ENCODE data around the gene VPS18.

VPS18 gene

DNA sequence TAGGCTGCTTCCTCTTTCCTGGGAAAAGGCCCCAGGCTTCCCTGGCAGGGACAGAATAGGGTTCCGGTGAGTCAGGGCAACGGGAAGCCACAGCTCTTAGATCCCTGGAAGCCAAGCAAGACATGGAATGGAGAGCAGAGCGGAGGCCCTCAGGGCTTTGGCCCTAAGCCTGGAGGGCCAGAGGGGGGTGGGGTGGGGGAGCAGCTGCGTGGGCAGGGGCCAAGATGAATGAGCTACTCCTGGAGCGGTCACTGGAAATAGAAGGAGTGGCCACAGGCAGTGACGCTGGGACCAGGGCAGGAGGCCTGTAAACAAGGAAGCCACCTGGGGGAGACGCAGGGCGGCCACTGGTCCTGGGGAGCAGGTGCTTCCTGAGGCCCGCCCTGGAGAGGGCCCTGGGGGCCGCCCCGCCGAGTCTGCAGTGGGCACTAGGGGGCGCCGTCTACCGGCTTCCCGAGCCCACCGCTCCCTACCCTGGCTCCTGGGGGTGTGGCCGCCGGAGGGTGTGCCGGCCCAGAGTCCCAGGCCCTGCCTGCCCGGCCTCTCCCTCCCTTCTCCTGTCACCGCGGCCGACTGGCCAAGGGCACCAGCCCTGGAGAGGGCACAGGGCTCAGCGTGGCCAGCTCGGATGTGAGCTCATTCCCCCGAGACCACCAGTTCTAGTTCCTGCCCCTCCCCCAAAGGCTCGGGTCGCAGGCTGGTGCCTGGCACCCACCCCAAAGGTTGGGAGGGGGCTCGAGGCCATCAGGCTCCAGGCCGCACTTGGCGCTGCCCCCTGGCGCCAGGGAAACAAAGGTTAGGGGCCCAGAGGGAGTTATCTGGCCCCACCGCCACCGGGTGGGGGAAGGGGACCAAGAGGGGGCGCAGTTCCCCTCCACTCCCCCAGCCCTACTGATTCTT lies 12.1 kb downstream of the VPS18 start:
- H3K27me3 Mint-ChIP-seq = no peaks in the 10 kb centered on the region
- peak overlapping the region; percentile 82 for H3K4me3 Mint-ChIP-seq
- H3K27ac Mint-ChIP-seq = no peak overlapping the region
- no peaks in the 10 kb centered on the region for H3K9me3 Mint-ChIP-seq
- H3K4me1 Mint-ChIP-seq = peaks cover 30% of the 10 kb centered on the region
- H3K36me3 Mint-ChIP-seq = peaks cover 6% of the 10 kb centered on the region

DNA sequence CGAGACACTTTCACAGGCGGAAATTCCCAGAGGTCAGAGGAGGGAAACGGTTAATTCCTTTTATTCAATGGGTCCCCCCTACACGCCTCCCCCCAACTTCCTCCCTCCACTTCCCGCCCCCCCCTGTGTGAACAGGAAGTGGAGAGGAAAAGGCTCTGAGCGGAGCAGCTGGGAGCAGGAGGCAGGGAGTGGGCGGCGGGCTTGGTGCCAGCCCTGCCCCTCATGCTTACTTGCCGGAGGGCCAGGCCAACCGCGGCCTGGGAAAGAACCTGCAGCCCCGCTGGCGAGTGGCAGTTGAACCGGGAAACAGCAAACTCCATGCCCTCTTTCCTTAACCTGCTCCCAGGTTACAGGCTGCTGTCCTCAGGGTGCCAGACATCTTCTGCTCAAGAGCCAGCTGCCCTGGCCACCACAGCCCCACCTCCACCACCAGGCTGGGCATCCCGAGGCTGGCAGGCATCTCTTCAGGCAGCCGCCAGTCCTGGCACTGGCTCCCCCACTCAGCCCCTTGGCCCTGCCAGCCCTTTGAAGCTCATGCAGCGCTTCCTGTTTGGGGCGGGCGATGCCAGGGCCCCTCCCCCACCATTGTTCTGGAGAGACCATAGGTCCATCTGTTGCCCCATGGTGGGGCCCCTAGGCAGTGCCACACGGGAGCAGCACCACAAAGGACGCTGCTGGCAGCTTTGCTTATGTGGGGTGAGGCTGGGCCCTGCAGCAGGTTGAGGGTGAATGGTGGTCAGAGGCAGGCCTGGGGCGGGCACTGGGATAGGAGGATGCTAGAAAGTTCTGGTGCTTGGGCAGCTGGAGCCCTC lies 12.9 kb downstream of the VPS18 start:
- no peaks in the 10 kb centered on the region for H3K27me3 Mint-ChIP-seq
- peak overlapping the region; percentile 74 for H3K27ac Mint-ChIP-seq
- peaks cover 6% of the 10 kb centered on the region for H3K36me3 Mint-ChIP-seq
- peaks cover 30% of the 10 kb centered on the region for H3K4me1 Mint-ChIP-seq
- H3K4me3 Mint-ChIP-seq = peak overlapping the region; percentile 82
- H3K9me3 Mint-ChIP-seq = no peaks in the 10 kb centered on the region

DNA sequence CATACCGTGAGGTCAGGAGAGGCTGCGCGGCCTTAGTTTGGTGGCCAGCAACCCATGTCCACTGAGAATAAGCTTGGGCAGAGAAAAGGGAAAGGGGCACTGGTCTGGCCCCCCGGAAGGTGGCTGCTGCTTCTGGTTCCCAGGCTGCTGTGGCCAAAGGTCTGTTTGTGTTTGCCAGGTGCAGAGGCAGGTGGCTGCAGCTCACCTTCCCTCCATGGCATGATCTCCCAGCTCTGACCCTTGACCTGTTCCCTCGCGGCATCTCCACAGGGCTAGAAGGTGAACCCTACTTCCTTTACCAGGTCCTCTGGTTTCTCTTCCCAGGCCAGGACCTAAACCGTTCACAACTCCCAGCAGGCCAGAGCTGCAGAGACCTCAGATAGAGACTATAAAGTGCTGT lies 13.8 kb downstream of the VPS18 start:
- Mint-ChIP-seq H3K4me1 (peaks cover 25% of the 10 kb centered on the region), H3K4me3 (peak overlapping the region; percentile 30), H3K27me3 (no peaks in the 10 kb centered on the region), H3K27ac (no peak overlapping the region), H3K36me3 (peaks cover 2% of the 10 kb centered on the region), H3K9me3 (no peaks in the 10 kb centered on the region)

DNA sequence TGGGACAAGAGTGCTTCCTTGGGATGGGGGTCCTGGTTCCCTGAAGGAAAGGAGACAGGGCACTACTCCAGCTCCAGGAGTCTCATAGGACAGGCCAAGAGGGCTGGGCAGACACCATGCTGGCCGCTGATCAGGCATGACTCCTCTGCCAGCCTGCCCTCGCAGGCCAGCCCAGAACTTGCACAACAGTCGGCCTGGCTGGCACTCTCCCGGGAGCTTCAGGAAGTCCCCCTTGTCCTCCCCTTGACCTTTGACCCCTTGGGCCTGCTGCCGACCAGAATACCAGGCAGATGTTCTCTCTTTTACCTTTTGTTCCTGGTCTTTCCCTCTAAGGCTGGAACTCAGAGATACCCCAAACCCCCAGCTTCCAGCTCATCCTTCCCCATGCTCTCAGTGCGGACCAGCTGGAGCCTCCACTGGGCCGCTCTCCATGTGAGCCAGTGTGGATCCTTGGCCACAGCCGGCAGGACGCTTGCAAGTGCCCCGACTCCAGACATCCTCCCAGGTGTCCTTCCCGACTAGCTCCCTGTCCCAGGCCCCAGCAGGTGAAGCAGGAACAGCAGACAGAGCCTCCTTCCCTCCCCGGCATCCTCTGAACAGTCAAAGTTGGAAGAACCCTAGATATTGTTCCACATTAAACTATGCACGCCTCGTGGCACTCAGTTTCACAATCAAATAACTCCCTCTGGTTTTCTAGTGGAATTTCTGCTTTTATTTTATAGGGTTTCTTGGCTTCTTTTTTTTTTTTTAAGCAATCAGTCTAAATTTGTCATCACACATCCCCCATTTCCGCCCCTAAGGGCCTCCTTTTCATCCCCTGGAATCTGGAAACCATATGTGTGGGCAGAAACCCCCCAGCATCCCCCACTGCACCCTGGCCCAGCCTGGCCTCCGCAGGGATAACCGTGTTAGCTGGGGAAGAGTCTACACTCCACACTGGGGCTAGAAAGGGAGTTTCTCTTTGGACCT lies 15.7 kb downstream of the VPS18 start:
- no peak overlapping the region for H3K4me3 Mint-ChIP-seq
- H3K27me3 Mint-ChIP-seq = no peaks in the 10 kb centered on the region
- no peaks in the 10 kb centered on the region for H3K36me3 Mint-ChIP-seq
- peak overlapping the region; percentile 72 for H3K27ac Mint-ChIP-seq
- peaks cover 12% of the 10 kb centered on the region for H3K4me1 Mint-ChIP-seq
- no peaks in the 10 kb centered on the region for H3K9me3 Mint-ChIP-seq

DNA sequence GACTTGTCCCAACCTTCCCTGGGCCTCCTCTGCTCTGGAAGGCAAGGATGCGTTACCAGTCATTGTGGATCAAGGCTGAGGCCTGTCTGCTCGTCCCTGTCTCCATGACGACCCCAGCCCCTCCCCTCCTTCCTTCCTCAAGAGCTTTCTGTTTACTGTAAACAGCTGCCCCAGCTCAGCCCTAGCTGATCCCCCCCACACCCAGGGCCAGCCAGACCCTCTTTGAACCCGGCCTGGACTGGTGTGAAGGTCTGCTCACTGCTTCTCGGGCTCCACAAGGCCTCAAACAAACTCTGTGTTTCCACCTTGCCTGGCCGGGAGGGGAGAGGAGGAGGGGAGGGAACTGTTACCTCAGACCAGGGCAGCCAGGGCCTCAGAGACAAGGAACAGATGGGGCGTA lies 16.9 kb downstream of the VPS18 start:
- no peak overlapping the region for H3K4me3 Mint-ChIP-seq
- H3K4me1 Mint-ChIP-seq = peaks cover 12% of the 10 kb centered on the region
- no peaks in the 10 kb centered on the region for H3K27me3 Mint-ChIP-seq
- H3K9me3 Mint-ChIP-seq = no peaks in the 10 kb centered on the region
- no peaks in the 10 kb centered on the region for H3K36me3 Mint-ChIP-seq
- H3K27ac Mint-ChIP-seq = peak overlapping the region; percentile 14

DNA sequence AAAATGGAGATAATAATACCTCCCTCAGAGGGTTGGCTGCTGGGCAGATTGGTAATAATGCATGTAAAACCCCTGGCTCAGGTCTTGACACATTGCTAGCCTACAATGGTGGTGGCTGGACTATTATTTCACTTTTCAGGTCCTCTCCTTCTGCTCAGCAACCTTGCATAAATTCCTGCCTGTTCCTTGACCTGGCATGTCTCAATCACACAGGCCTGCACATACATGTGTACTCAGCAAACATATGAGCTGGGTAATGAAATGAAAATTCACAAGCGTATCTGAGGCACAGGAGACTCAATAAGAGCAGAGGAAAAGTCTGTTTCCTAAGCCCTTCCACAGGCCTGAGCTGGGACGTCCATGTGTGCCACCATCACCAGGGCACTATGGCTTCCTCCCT lies 17.4 kb downstream of the VPS18 start:
- H3K27me3 Mint-ChIP-seq = no peaks in the 10 kb centered on the region
- H3K4me3 Mint-ChIP-seq = no peak overlapping the region
- no peak overlapping the region for H3K27ac Mint-ChIP-seq
- H3K4me1 Mint-ChIP-seq = peaks cover 12% of the 10 kb centered on the region
- H3K9me3 Mint-ChIP-seq = no peaks in the 10 kb centered on the region
- no peaks in the 10 kb centered on the region for H3K36me3 Mint-ChIP-seq

DNA sequence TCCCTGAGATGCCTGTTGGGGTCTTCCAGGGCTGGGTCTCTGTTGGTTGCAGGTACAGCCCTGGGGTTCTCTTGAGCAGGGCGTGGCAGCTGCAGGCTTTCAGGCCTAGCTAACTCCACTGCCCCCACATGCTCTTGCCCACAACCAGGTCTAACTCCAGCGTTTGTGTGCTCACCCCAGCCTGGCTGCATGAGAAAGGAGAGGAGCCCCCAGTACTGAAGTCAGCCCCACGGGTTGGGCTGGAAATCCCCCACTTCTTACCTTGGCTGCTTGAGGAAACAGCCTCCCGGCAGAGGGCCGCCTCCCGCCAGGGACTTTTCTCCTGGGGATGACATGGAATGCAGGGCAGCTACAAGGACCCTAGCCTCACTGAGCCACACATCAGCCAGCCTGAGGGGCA lies 18.2 kb downstream of the VPS18 start:
- Mint-ChIP-seq H3K4me3 (no peak overlapping the region), H3K27me3 (no peaks in the 10 kb centered on the region), H3K27ac (no peak overlapping the region), H3K9me3 (no peaks in the 10 kb centered on the region), H3K4me1 (peaks cover 8% of the 10 kb centered on the region), H3K36me3 (no peaks in the 10 kb centered on the region)

DNA sequence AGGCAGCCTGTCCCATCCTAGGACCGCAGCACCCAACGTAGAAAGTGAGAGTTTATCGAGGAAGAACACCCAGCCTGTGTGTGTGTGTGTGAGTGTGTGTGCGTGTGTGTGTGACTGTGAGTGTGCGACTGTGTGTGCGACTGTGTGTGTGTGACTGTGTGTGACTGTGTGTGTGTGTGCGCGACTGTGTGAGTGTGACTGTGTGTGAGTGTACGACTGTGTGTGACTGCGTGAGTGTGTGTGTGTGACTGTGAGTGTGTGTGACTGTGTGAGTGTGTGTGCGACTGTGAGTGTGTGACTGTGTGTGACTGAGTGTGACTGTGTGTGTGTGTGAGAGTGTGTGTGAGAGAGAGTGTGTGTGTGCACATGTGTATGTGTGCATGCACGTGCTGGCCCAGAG lies 19.8 kb downstream of the VPS18 start:
- Mint-ChIP-seq H3K4me1 (no peaks in the 10 kb centered on the region), H3K27me3 (no peaks in the 10 kb centered on the region), H3K27ac (no peak overlapping the region), H3K36me3 (no peaks in the 10 kb centered on the region), H3K4me3 (no peak overlapping the region), H3K9me3 (no peaks in the 10 kb centered on the region)

DNA sequence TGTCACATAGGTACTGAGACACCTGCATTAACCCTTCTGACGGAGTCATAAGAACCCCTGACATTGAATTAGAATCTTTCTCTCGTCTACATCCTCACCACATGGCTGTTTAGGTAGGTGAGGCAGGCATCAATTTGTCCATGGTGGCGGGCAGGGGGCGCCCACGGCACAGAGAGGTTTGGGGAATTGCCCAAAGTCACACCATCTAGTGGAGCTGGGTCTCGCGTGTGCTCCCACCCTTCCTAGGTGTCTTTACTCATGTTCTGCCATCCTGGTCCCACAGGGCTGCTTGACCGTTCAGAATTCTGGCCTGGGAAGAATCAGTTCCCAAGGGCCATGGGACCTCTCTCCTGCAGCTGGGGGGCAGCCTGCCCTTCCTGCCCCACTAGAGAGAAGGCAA lies 20.2 kb downstream of the VPS18 start:
- H3K9me3 Mint-ChIP-seq = no peaks in the 10 kb centered on the region
- H3K27me3 Mint-ChIP-seq = no peaks in the 10 kb centered on the region
- no peak overlapping the region for H3K27ac Mint-ChIP-seq
- no peaks in the 10 kb centered on the region for H3K4me1 Mint-ChIP-seq
- no peak overlapping the region for H3K4me3 Mint-ChIP-seq
- H3K36me3 Mint-ChIP-seq = no peaks in the 10 kb centered on the region

DNA sequence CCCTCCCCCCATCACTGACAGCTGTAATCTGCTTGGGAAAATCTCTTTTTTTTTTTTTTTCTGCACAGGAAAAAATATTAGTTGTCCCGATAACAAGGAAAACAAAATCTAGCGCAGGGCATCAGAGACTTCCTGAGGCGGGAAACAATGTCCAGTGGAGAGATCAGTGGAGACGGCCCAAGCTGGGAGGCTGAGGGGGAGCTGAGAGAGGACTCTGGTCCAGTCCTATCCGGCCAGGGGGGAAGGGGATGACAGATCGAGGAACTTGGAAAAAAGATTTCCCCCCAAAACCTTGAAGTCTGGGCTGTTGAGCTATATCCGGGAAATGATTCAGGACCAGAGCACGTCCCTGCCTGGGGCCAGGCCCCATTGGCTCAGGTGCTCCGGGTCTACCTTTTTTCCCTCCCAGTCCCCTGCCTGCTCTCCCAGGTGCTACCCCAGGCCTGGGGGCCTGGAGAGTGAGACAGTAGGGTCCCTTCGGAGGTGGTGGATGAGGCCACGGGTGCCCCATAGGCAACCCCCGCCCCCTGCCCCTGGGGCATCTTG lies 20.9 kb downstream of the VPS18 start:
- no peaks in the 10 kb centered on the region for H3K9me3 Mint-ChIP-seq
- no peaks in the 10 kb centered on the region for H3K4me1 Mint-ChIP-seq
- no peak overlapping the region for H3K4me3 Mint-ChIP-seq
- no peaks in the 10 kb centered on the region for H3K36me3 Mint-ChIP-seq
- no peak overlapping the region for H3K27ac Mint-ChIP-seq
- H3K27me3 Mint-ChIP-seq = no peaks in the 10 kb centered on the region

DNA sequence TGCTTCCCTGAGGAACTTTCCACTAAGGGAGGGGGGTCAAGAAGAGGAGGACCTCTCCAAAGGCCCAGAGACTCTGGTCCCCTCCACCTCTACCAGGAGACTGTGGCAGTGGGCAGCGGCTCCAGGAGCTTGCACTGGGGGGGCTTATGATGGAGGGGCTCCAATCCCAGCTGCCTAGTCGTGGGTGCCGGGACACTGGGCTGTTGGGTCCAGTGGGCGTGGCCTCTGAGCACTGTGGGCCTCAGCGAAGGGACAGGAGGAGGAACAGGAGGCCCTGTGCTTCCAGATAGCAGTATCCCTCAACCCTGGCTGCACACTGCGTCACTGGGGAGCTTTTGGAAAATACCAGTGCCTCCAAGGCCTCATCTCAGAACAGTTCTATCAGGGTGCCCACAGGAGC lies 21.4 kb downstream of the VPS18 start:
- Mint-ChIP-seq H3K4me1 (no peaks in the 10 kb centered on the region), H3K27ac (no peak overlapping the region), H3K4me3 (no peak overlapping the region), H3K9me3 (no peaks in the 10 kb centered on the region), H3K27me3 (no peaks in the 10 kb centered on the region), H3K36me3 (no peaks in the 10 kb centered on the region)

DNA sequence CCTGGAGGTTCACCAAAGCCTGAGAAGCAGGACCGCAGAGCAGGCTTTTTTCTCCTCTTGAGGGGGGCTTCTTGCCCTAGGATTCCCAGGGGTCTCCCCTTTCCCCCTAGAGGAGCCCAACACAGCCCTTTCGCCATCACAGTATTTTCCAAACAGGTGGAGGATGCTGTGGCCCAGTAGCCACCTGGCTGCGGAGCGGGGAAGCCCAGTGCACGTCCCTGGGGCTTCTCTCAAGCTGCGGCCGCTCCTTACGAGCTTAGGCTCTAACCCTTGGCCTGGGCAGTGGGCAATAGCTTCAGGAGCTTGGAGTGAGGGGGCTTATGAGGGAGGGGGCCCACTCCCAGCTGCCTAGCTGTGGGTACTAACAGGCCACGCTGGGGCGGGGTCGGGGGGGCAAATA lies 23.3 kb downstream of the VPS18 start:
- Mint-ChIP-seq H3K27me3 (no peaks in the 10 kb centered on the region), H3K9me3 (no peaks in the 10 kb centered on the region), H3K27ac (no peak overlapping the region), H3K4me1 (no peaks in the 10 kb centered on the region), H3K36me3 (no peaks in the 10 kb centered on the region), H3K4me3 (no peak overlapping the region)

DNA sequence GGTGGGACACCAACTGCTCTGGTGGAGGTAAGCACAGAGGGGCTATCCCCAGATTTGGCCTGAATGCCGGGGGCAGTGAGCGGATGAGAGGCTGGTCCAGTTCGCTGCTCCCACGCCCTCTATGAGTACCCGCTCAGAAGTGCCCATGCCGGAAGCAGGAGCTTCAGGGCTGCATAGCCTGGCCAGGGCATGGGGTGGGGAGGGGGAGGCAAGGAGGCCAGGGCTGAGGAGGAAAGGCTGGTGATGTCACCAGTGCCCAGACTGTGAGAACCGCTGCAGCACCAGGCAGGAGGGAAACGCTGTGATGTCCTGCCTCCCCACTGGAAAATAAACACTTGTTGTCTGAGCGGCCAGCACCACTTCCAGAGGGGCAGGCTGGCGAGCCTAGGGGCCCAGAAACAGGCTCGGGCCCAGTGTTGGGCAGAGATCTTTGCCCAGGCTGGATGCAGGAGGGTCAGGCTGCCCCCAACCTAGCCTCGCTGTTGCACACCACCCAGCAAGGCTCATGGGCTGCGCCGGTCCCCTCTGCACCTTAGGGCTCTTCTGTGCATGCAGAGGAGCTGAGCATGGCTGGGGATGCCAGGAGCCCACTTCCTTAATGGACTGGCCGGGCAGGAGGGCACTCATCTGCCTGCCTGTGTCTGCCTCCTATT lies 24.0 kb downstream of the VPS18 start:
- Mint-ChIP-seq H3K9me3 (no peaks in the 10 kb centered on the region), H3K36me3 (no peaks in the 10 kb centered on the region), H3K4me3 (no peak overlapping the region), H3K27me3 (no peaks in the 10 kb centered on the region), H3K27ac (no peak overlapping the region), H3K4me1 (no peaks in the 10 kb centered on the region)

DNA sequence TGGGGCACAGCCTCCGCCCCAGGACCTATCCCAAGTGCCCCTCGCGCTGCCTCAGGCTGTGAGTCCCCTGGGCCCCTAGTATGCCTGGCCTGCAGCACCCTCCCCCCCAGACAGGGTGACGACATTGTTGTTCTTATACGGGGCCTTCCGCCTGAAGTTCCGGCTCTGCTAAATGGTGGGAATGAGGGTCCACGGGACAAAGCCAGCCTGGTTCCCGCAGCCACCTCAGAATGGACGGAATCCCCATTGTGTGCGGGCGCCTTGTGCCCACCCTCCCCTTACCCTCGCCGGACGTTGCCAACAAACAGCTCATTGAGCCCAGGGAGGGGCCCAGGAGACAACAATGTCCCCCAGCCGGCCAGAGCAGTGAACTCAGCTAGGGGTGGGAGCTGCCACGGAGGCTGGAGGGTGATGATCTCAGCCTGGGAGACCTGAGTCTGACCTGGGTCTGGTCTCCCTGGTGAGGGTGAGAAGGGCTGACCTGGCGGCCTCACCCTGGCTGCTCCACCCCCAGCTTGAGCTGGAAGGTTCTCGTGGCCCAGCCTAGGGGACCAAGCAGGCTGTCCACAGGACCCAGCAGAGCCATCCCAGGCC lies 24.6 kb downstream of the VPS18 start:
- H3K27me3 Mint-ChIP-seq = no peaks in the 10 kb centered on the region

More for the DNA sequence above, 24.6 kb downstream of the VPS18 start:
- Mint-ChIP-seq H3K36me3 (no peaks in the 10 kb centered on the region), H3K4me1 (no peaks in the 10 kb centered on the region), H3K4me3 (no peak overlapping the region), H3K27ac (peak overlapping the region; percentile 30), H3K9me3 (no peaks in the 10 kb centered on the region)
